ENCODE data around the gene ISOC2.

The ISOC2 gene

GRCh38 chr19:55482156-55482961 is 20.9 kb upstream of the ISOC2 start:
- Histone ChIP-seq H3F3A (ENCODE audit: insufficient read depth) (0 out of 2 replicates have a peak, but pooled peaks cover 3% of the 10 kb centered on the region), H3K9ac (ENCODE audit: low read length) (no peak overlapping the region), H3K9me3 (ENCODE audit: insufficient read depth, low read length) (no peaks in the 10 kb centered on the region), H3K36me3 (ENCODE audit: low read length) (no peaks in the 10 kb centered on the region), H4K20me1 (ENCODE audit: low read depth, low read length) (no peaks in the 10 kb centered on the region), H3K27ac (ENCODE audit: low read depth, low read length) (no peak overlapping the region), H3K79me2 (ENCODE audit: insufficient read depth, low read length) (peaks cover 14% of the 10 kb centered on the region; the same call in 1 of the 2 replicates), H3K4me2 (ENCODE audit: low read depth, low read length, poor library complexity, severe bottlenecking) (no peak overlapping the region), H3K9me2 (replicated peaks; ENCODE audit: insufficient read depth, low read length) (no peaks in the 10 kb centered on the region), H2AFZ (ENCODE audit: low read depth, low read length, severe bottlenecking) (no peak overlapping the region), H3K27me3 (ENCODE audit: low read length) (no peaks in the 10 kb centered on the region), H3K4me3 (ENCODE audit: insufficient read depth, low read length, poor library complexity, severe bottlenecking) (no peak overlapping the region)
- TF ChIP-seq EZH2phosphoT487 (conservative IDR thresholded peaks at IDR 0.05; ENCODE audit: low read length) (no peak), CTCF (IDR thresholded peaks at IDR 0.05; ENCODE audit: insufficient read depth, low read length, poor library complexity, severe bottlenecking) (no peak)

- H3F3A ChIP-seq (ENCODE audit: insufficient read depth) = no peaks in the 10 kb centered on the region
- H3K79me2 ChIP-seq (ENCODE audit: insufficient read depth, low read length) = peaks cover 14% of the 10 kb centered on the region; the same call in 1 of the 2 replicates
- no peak for TF ChIP-seq CTCF (IDR thresholded peaks at IDR 0.05; ENCODE audit: insufficient read depth, low read length, poor library complexity, severe bottlenecking)
- no peak for TF ChIP-seq EZH2phosphoT487 (conservative IDR thresholded peaks at IDR 0.05; ENCODE audit: low read length)
- no peaks in the 10 kb centered on the region for H4K20me1 ChIP-seq (ENCODE audit: low read depth, low read length)
- H3K4me3 ChIP-seq (ENCODE audit: insufficient read depth, low read length, poor library complexity, severe bottlenecking) = no peak overlapping the region
- no peak overlapping the region for H3K27ac ChIP-seq (ENCODE audit: low read depth, low read length)
- no peaks in the 10 kb centered on the region for H3K36me3 ChIP-seq (ENCODE audit: low read length)
- H3K9me2 ChIP-seq (replicated peaks; ENCODE audit: insufficient read depth, low read length) = no peaks in the 10 kb centered on the region
- no peak overlapping the region for H2AFZ ChIP-seq (ENCODE audit: low read depth, low read length, severe bottlenecking)
- H3K9me3 ChIP-seq (ENCODE audit: insufficient read depth, low read length) = no peaks in the 10 kb centered on the region
- H3K4me2 ChIP-seq (ENCODE audit: low read depth, low read length, poor library complexity, severe bottlenecking) = no peak overlapping the region
- H3K27me3 ChIP-seq (ENCODE audit: low read length) = no peaks in the 10 kb centered on the region
- no peak overlapping the region for H3K9ac ChIP-seq (ENCODE audit: low read length)
Observed at GRCh38 chr19:55481794-55482155, 20.3 kb upstream of the ISOC2 start.

GRCh38 chr19:55481148-55481793 is 19.8 kb upstream of the ISOC2 start:
- H3K36me3 ChIP-seq (ENCODE audit: low read length) = no peaks in the 10 kb centered on the region
- no peak overlapping the region for H2AFZ ChIP-seq (ENCODE audit: low read depth, low read length, severe bottlenecking)
- no peaks in the 10 kb centered on the region for H3F3A ChIP-seq (ENCODE audit: insufficient read depth)
- H3K9ac ChIP-seq (ENCODE audit: low read length) = no peak overlapping the region
- no peaks in the 10 kb centered on the region for H4K20me1 ChIP-seq (ENCODE audit: low read depth, low read length)
- peaks cover 14% of the 10 kb centered on the region; the same call in 1 of the 2 replicates for H3K79me2 ChIP-seq (ENCODE audit: insufficient read depth, low read length)
- TF ChIP-seq CTCF (IDR thresholded peaks at IDR 0.05; ENCODE audit: insufficient read depth, low read length, poor library complexity, severe bottlenecking) (no peak), EZH2phosphoT487 (conservative IDR thresholded peaks at IDR 0.05; ENCODE audit: low read length) (no peak)
- H3K4me3 ChIP-seq (ENCODE audit: insufficient read depth, low read length, poor library complexity, severe bottlenecking) = no peak overlapping the region
- H3K9me2 ChIP-seq (replicated peaks; ENCODE audit: insufficient read depth, low read length) = no peaks in the 10 kb centered on the region
- H3K4me2 ChIP-seq (ENCODE audit: low read depth, low read length, poor library complexity, severe bottlenecking) = no peak overlapping the region
- H3K27ac ChIP-seq (ENCODE audit: low read depth, low read length) = no peak overlapping the region
- no peaks in the 10 kb centered on the region for H3K9me3 ChIP-seq (ENCODE audit: insufficient read depth, low read length)
- no peaks in the 10 kb centered on the region for H3K27me3 ChIP-seq (ENCODE audit: low read length)

All from SU-DHL-6 (cell line).